IMR-90 (cell line): ENCODE measurements around the gene RPAP2. TPM values are rescaled to one million over a fixed set of nuclear protein-coding genes. Genes with fewer than 3 reads are reported as not detected.

Experiments used
- microRNA-seq, 2 experiments: library from miRNA; stranded (forward) in 1 of 2; unstranded in 1 of 2; fragments of 10-50 nt in 1 of 2; fragments of <30 nt in 1 of 2; gene quantifications in 1 of 2; microRNA quantifications in 1 of 2; one replicate each; pipeline versions ENCODE3 to v1.1.0; 2013 to 2020; ENCODE audit not compliant: insufficient read depth in 1 of 2, insufficient read length in 1 of 2, unreplicated experiment in 1 of 2
- polyA plus RNA-seq, 3 experiments: library from polyadenylated mRNA; depleted of rRNA; stranded (reverse); fragments of >200 nt; gene quantifications; 2 replicates each; pipeline ENCODE4 v1.2.3, GENCODE V29; 2012; ENCODE audit warnings: low replicate concordance in 1 of 3
- small RNA-seq, 5 experiments: library from RNA; depleted of rRNA; stranded (forward); fragments of <200 nt; gene quantifications; one replicate each; pipeline ENCODE3, GENCODE V24; 2012
- total RNA-seq: library from RNA; depleted of rRNA; stranded (reverse); fragments of >200 nt; gene quantifications from 2 replicates; pipeline ENCODE4 v1.2.3, GENCODE V29; 2012; rRNA removed

The RPAP2 gene
- total and polyA plus RNA-seq, 2 of the 4 experiments (the other 2 are of a cell fraction): 7.1 to 13.6 TPM

Small RNA genes within 50 kb of the gene (microRNA-seq; reads per million reads assigned to microRNA genes)
- gene RN7SL824P (ENCODE audit: insufficient read depth, insufficient read length): not detected

Small RNA genes within 50 kb of the gene (small RNA-seq; reads per million reads assigned to genes)
- gene RN7SL824P: 0 reads per million in 5 experiments

Other genes starting within 250 kb of the RPAP2 start
- not detected in 2 replicates for gene SETSIP, start 223.6 kb upstream of the RPAP2 start, total RNA-seq
- not detected in 2 replicates for gene SETSIP, start 223.6 kb upstream of the RPAP2 start, polyA plus RNA-seq (2012; rRNA removed)
- gene BTBD8, start 218.7 kb upstream of the RPAP2 start, total RNA-seq: 2.0 and 3.6 TPM in 2 replicates
- 0.62 and 0.94 TPM in 2 replicates for gene BTBD8, start 218.7 kb upstream of the RPAP2 start, polyA plus RNA-seq (2012; rRNA removed)
- gene C1orf146, start 81.1 kb upstream of the RPAP2 start, total RNA-seq: not detected in 2 replicates
- gene C1orf146, start 81.1 kb upstream of the RPAP2 start, polyA plus RNA-seq (2012; rRNA removed): not detected in 2 replicates
- 4.1 and 11.9 TPM in 2 replicates for gene GLMN, start 72 bp upstream of the RPAP2 start, total RNA-seq
- 3.3 and 4.7 TPM in 2 replicates for gene GLMN, start 72 bp upstream of the RPAP2 start, polyA plus RNA-seq (2012; rRNA removed)
- gene GFI1, start 187.9 kb downstream of the RPAP2 start, total RNA-seq: under 0.01 TPM in 2 replicates
- gene GFI1, start 187.9 kb downstream of the RPAP2 start, polyA plus RNA-seq (2012; rRNA removed): 0.16 and 0.21 TPM in 2 replicates